A673 (cell line): ENCODE results near the gene PLA2G4C.

Source experiments
- CTCF ChIP-seq: fragments of 300-800, 200-600 bp; sonication (generic); conservative IDR thresholded peaks from 2 replicates; pipeline ENCODE4 v1.5.1; 2017; ENCODE audit warnings: low read depth, mild to moderate bottlenecking, antibody characterized with exemption, low read length, moderate library complexity, mixed read lengths
- EZH2 ChIP-seq: fragments of 200-600 bp; sonication (generic); IDR thresholded peaks from 2 replicates; pipeline ENCODE4 v1.6.1; 2017; ENCODE audit warnings: borderline replicate concordance, low read depth, mild to moderate bottlenecking, mixed read lengths, antibody characterized with exemption, low read length; ENCODE audit not compliant: poor library complexity, severe bottlenecking

GRCh38 chr19:48023518-48023917 lies 87.1 kb downstream of the PLA2G4C start:
- no peak for TF ChIP-seq CTCF
- no peak for TF ChIP-seq EZH2
